HG02759 (cell line): ENCODE data around the gene FCMR.
"Not testable (repeated sequence)": the region's sequence is repeated elsewhere in the genome, so short reads cannot be mapped to it uniquely, and the experiment has no call there.

Source experiments
- ATAC-seq: cut with Tn5 transposase; IDR thresholded peaks from one replicate; pipeline ENCODE4 v1.9.1; 2021; ENCODE audit warnings: mild to moderate bottlenecking, moderate library complexity; ENCODE audit not compliant: unreplicated experiment

The FCMR gene

GRCh38 chr1:206882555-206882954, 39.2 kb downstream of the FCMR start:
- ATAC-seq: no peak

- ATAC-seq: no peak
Observed at GRCh38 chr1:206880314-206880713, 41.4 kb downstream of the FCMR start.

GRCh38 chr1:206878456-206878855, 43.3 kb downstream of the FCMR start:
- ATAC-seq: no peak

GRCh38 chr1:206875752-206876377, 45.9 kb downstream of the FCMR start:
- no peak for ATAC-seq

- no peak for ATAC-seq
Observed at GRCh38 chr1:206873603-206874188, 48.0 kb downstream of the FCMR start.

- ATAC-seq: no peak
Observed at GRCh38 chr1:206872139-206872538, 49.6 kb downstream of the FCMR start.

- no peak for ATAC-seq
Observed at GRCh38 chr1:206868264-206868663, 53.5 kb downstream of the FCMR start.

- ATAC-seq: no peak
Observed at GRCh38 chr1:206867716-206868115, 54.0 kb downstream of the FCMR start.

GRCh38 chr1:206867239-206867638, 54.5 kb downstream of the FCMR start:
- no peak for ATAC-seq

GRCh38 chr1:206866062-206866461, 55.7 kb downstream of the FCMR start:
- no peak for ATAC-seq

- no peak for ATAC-seq
Observed at GRCh38 chr1:206864939-206865671, 56.6 kb downstream of the FCMR start, which contains the start of gene IL20. IL20 (plus strand) TSS chr1:206865623; CDS start chr1:206865853, 230 bp downstream.

- no peak for ATAC-seq
Observed at GRCh38 chr1:206863266-206863665, 58.5 kb downstream of the FCMR start.

GRCh38 chr1:206860165-206860564, 61.6 kb downstream of the FCMR start:
- ATAC-seq: no peak

- ATAC-seq: no peak
Observed at GRCh38 chr1:206859082-206859521, 62.6 kb downstream of the FCMR start.

- ATAC-seq: no peak
Observed at GRCh38 chr1:206856674-206857464, 64.9 kb downstream of the FCMR start.

GRCh38 chr1:206855859-206856258, 65.9 kb downstream of the FCMR start:
- ATAC-seq: no peak

- ATAC-seq: no peak
Observed at GRCh38 chr1:206854401-206855129, 67.2 kb downstream of the FCMR start.

- ATAC-seq: not testable (repeated sequence)
Observed at GRCh38 chr1:206853696-206854095, 68.0 kb downstream of the FCMR start.
